Measurements from ENCODE around the gene TEX48. TPM values are rescaled to one million over a fixed set of nuclear protein-coding genes. Genes with fewer than 3 reads are reported as not detected.

TEX48 gene, protein sequence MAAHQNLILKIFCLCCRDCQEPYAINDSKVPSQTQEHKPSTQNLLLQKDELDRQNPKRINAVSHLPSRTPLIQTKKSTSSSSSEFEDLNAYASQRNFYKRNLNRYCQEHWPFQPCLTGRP
- total RNA-seq = not detected in 2 replicates

GRCh38 chr9:114681594-114682332 is at the start of gene TEX48:
TEX48 (minus strand) TSS chr9:114682192; CDS start chr9:114671723, 10,469 bp downstream.

GRCh38 chr9:114657705-114658104 is 24.3 kb downstream of the TEX48 start, which contains the start of gene TEX53:
TEX53 (minus strand) TSS chr9:114657805; CDS start chr9:114657774, 31 bp downstream.

Other genes with a start within 250 kb of the TEX48 start
- 2.8 and 8.7 TPM in 2 replicates for gene WHRN, start 176.7 kb downstream of the TEX48 start, total RNA-seq
- 84.6 and 108 TPM in 2 replicates for gene ATP6V1G1, start 94.4 kb downstream of the TEX48 start, total RNA-seq
- gene TMEM268, start 70.9 kb downstream of the TEX48 start, total RNA-seq = 6.8 and 9.3 TPM in 2 replicates
- gene TEX53, start 24.4 kb downstream of the TEX48 start, total RNA-seq = not detected in 2 replicates
- 0.16 and 0.25 TPM in 2 replicates for gene TNFSF15, start 123.8 kb upstream of the TEX48 start, total RNA-seq
- gene TNFSF8, start 248.4 kb upstream of the TEX48 start, total RNA-seq = not detected in 2 replicates

All from mesangial cell (primary cell).